B cell (primary cell): ENCODE data around the gene SF1.

Source experiments
- EZH2 ChIP-seq: IDR thresholded peaks from 2 replicates; pipeline ENCODE4 v1.6.1; 2012; ENCODE audit warnings: borderline replicate concordance, low read depth, mild to moderate bottlenecking, moderate library complexity, low read length; ENCODE audit not compliant: insufficient read depth, poor library complexity, severe bottlenecking
- TF ChIP-seq, protein P1 (sequence below): fragments of 200-600 bp; IDR thresholded peaks from one replicate; pipeline ENCODE4 v1.8.0; 2022; ENCODE audit warnings: antibody characterized with exemption, mild to moderate bottlenecking

DNA sequence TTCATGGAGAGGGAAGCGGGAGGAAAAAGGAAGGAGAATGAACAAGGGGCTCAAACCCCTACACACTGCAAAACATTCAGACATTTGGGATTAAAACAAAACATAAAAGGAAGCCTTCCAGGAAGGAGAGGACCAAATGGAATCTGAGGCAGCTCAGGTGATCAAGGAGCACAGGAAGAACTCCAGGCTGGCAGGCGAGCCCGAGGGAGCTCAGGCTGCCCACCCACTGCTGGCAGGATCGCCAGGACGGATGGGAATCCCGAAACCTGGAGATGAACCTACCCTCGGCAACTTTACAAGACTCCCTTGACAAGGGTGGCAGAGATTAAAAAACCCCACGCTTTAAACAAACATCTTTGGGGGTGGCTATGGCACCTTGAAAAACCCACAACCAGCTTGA lies 13.6 kb downstream of the SF1 start:
- no peak for TF ChIP-seq EZH2
- TF ChIP-seq, protein P1, sequence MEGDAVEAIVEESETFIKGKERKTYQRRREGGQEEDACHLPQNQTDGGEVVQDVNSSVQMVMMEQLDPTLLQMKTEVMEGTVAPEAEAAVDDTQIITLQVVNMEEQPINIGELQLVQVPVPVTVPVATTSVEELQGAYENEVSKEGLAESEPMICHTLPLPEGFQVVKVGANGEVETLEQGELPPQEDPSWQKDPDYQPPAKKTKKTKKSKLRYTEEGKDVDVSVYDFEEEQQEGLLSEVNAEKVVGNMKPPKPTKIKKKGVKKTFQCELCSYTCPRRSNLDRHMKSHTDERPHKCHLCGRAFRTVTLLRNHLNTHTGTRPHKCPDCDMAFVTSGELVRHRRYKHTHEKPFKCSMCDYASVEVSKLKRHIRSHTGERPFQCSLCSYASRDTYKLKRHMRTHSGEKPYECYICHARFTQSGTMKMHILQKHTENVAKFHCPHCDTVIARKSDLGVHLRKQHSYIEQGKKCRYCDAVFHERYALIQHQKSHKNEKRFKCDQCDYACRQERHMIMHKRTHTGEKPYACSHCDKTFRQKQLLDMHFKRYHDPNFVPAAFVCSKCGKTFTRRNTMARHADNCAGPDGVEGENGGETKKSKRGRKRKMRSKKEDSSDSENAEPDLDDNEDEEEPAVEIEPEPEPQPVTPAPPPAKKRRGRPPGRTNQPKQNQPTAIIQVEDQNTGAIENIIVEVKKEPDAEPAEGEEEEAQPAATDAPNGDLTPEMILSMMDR: no peak
